ENCODE measurements around the gene CILP2. TPM values are rescaled to one million over a fixed set of nuclear protein-coding genes. Genes with fewer than 3 reads are reported as not detected.

Gene CILP2
- total and polyA plus RNA-seq, 9 of the 15 experiments (the other 6 are each of a cell fraction or from before 2014, with no cell fraction given): 0.04 to 0.35 (median 0.05) TPM; not detected in 2

DNA sequence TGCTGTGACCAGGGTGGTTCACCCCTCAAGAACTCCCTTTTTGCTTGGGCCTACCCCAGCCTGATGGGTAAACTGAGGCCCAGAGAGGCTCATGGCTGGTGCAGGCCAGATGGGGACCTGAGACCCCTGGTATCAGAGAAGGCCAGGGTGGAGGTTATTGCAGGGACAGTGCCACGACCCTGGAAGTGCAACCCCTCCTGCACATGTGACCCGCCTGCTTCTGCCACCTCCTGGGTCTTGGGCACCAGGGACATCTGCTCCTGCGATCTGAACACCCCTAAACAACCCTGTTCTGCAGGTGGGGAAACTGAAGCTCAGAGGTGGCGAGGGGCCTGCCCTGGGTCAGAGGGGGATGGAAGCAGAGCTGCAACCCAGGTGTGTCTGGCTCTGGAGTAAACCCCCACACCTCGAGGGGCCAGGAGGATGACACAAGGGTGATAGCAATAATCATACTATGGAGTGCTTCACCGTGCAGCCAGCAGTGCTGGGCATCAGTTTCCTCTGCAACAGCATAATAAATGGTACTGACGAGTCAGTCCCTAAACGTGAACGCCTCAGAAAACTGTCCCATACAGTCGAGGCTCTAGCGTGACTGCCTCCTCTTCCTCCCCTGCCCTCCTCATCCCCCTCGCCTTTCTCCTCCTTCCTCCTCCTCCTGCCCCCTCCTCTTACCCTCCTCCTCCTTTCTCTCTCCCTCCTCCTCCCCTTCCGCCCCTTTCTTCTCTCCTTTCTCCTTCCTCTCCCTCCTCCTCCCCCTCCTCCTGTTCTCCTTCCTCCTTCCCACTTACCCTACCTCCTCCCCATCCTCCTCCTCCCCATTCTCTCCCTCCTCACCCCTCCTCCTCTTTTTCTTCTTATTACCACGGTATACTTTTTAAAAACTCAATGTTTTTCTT, 5.0 kb upstream of the CILP2 start:
- TF ChIP-seq HDAC1 (IDR thresholded peaks at IDR 0.05): 0 out of 4 replicates have a peak, but pooled peaks of 1 of the 2 experiments have one; percentile 17
- TF ChIP-seq ZNF263 (CRISPR knock-in tag; IDR thresholded peaks at IDR 0.05; ENCODE audit: borderline replicate concordance): peak; percentile 90
- no peak for TF ChIP-seq RBM39 (optimal IDR thresholded peaks at IDR 0.05; ENCODE audit: low read depth, low read length)
- TF ChIP-seq ZFX (CRISPR knock-in tag; IDR thresholded peaks at IDR 0.05): 0 out of 2 replicates have a peak, but pooled peaks have one; percentile 6
- no peak for TF ChIP-seq NR2F6 (CRISPR knock-in tag; IDR thresholded peaks at IDR 0.05)
- TF ChIP-seq, protein P1, sequence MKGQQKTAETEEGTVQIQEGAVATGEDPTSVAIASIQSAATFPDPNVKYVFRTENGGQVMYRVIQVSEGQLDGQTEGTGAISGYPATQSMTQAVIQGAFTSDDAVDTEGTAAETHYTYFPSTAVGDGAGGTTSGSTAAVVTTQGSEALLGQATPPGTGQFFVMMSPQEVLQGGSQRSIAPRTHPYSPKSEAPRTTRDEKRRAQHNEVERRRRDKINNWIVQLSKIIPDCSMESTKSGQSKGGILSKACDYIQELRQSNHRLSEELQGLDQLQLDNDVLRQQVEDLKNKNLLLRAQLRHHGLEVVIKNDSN (CRISPR knock-in tag; IDR thresholded peaks at IDR 0.05): peak; percentile 43; the same call in 1 of the 2 replicates
- TF ChIP-seq, protein P2, sequence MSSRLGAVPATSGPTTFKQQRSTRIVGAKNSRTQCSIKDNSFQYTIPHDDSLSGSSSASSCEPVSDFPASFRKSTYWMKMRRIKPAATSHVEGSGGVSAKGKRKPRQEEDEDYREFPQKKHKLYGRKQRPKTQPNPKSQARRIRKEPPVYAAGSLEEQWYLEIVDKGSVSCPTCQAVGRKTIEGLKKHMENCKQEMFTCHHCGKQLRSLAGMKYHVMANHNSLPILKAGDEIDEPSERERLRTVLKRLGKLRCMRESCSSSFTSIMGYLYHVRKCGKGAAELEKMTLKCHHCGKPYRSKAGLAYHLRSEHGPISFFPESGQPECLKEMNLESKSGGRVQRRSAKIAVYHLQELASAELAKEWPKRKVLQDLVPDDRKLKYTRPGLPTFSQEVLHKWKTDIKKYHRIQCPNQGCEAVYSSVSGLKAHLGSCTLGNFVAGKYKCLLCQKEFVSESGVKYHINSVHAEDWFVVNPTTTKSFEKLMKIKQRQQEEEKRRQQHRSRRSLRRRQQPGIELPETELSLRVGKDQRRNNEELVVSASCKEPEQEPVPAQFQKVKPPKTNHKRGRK (tag; IDR thresholded peaks at IDR 0.05): 0 out of 2 replicates have a peak, but pooled peaks have one; percentile 31
- Histone ChIP-seq H2AFZ (ENCODE audit: low read depth, low read length) (no peak overlapping the region), H3K4me2 (ENCODE audit: insufficient read depth, low read length) (peak overlapping the region; percentile 31; the same call in 1 of the 2 replicates), H3K9me3 (replicated peaks; ENCODE audit: control insufficient read depth, insufficient read depth, low read depth, low read length) (no peaks in the 10 kb centered on the region), H3K4me3 (no peak overlapping the region), H4K20me1 (replicated peaks; ENCODE audit: control insufficient read depth, insufficient read depth, low read length) (0 out of 2 replicates have a peak, but pooled peaks cover 10% of the 10 kb centered on the region), H3K36me3 (ENCODE audit: control insufficient read depth, insufficient read depth, low read length) (peaks cover 16% of the 10 kb centered on the region; the same call in 2 of the 3 replicates), H3K4me1 (replicated peaks in 1 of 2; ENCODE audit: control insufficient read depth in 2 of 2, insufficient read depth in 2 of 2, low read length in 2 of 2) (peaks cover 5 to 27% of the 10 kb centered on the region in 2 experiments), H3K9me1 (ENCODE audit: control insufficient read depth, insufficient read depth, low read length) (peaks cover 3% of the 10 kb centered on the region), H3K79me2 (ENCODE audit: control insufficient read depth, insufficient read depth, low read length) (no peaks in the 10 kb centered on the region), H3K9ac (ENCODE audit: insufficient read depth in 1 of 2, low read depth in 2 of 2, low read length in 2 of 2) (peak overlapping the region in 1 of 2 experiments; percentile 77; a peak in 1 of 4 replicates), H3K27me3 (ENCODE audit: control insufficient read depth in 2 of 2, insufficient read depth in 2 of 2, low read length in 2 of 2) (no peaks in the 10 kb centered on the region), H3K27ac (ENCODE audit: extremely low read depth, low read depth, low read length) (no peak overlapping the region)
- WGBS (ENCODE audit: insufficient coverage, low coverage, missing lambda C conversion rate): 58% methylated on average over 10 of the region's 14 CpGs
- in situ Hi-C loops (cut with MboI): loop anchor here (25.0 kb wide), 1 partner anchor 104 kb away; the partner anchor contains the start of genes GMIP and LPAR2
- intact Hi-C loops (cut with micrococcal nuclease): loop anchor here (1.0 to 2.0 kb wide), 3 partner anchors 21 to 426 kb away; partner anchors contain the start of gene GMIP
- DNase-seq (ENCODE audit: extremely low read depth in 1 of 4, low spot score in 3 of 4): no peak
- BruUV-seq (replicated peaks): no TSS peak
- POLR2A ChIA-PET: interaction anchor here (0.5 to 1.2 kb wide), 4 partner anchors 16 to 421 kb away, joined by 3 to 4 read pairs (median 3); no protein-coding TSS in a partner anchor
- no peak for ATAC-seq
- CTCF ChIA-PET (ENCODE audit: low intra/inter-chr PET ratio): interaction anchor here (0.5 to 3.2 kb wide), 3 partner anchors 21 to 368 kb away, joined by 4 to 30 read pairs (median 9); partner anchors contain the start of genes GMIP and ZNF93
- FAIRE-seq: no peak

Measured in K562 (cell line).